Fibroblast of the aortic adventitia (primary cell): ENCODE results near the gene OGT. TPM values are rescaled to one million over a fixed set of nuclear protein-coding genes. Genes with fewer than 3 reads are reported as not detected.

Source experiments
- DNase-seq: peaks from one replicate; pipeline ENCODE4 v3.0.0-alpha.2; 2010; ENCODE audit warnings: low read depth
- H3K4me3 ChIP-seq: 2 replicates; pipeline ENCODE4 v1.5.1; 2011; ENCODE audit warnings: low read depth, mild to moderate bottlenecking, control low read depth, low read length, moderate library complexity
- CTCF ChIP-seq: IDR thresholded peaks from 2 replicates; pipeline ENCODE4 v1.5.1; 2011; ENCODE audit warnings: mild to moderate bottlenecking, low read length, control low read depth, inconsistent platforms; ENCODE audit not compliant: insufficient read depth
- total RNA-seq: library from RNA; depleted of rRNA; stranded (reverse); fragments of >200 nt; gene quantifications from 2 replicates; pipeline ENCODE4 v1.2.3, GENCODE V29; 2012; ENCODE audit warnings: low replicate concordance

Gene OGT
- total RNA-seq, 1 donor: 174 TPM

GRCh38 chrX:71532078-71532752 is 689 bp upstream of the OGT start:
- DNase-seq: peak; percentile 56
- H3K4me3 ChIP-seq: peak overlapping the region; percentile 51
- TF ChIP-seq CTCF: no peak

- H3K4me3 ChIP-seq: peak overlapping the region; percentile 91
- no peak for TF ChIP-seq CTCF
- peak; percentile 24 for DNase-seq
These were observed 579 bp downstream of the OGT start for GRCh38 chrX:71533516-71533850.

- peak; percentile 57 for DNase-seq
- H3K4me3 ChIP-seq: peak overlapping the region; percentile 91
- no peak for TF ChIP-seq CTCF
These were observed 1.1 kb downstream of the OGT start for GRCh38 chrX:71533851-71534561.

GRCh38 chrX:71534773-71535544 is 2.1 kb downstream of the OGT start:
- H3K4me3 ChIP-seq: peak overlapping the region; percentile 91
- no peak for DNase-seq
- no peak for TF ChIP-seq CTCF

- no peak for TF ChIP-seq CTCF
- peak overlapping the region; percentile 91 for H3K4me3 ChIP-seq
- DNase-seq: no peak
These were observed 3.4 kb downstream of the OGT start for GRCh38 chrX:71536285-71536684.

GRCh38 chrX:71537743-71538142 is 4.8 kb downstream of the OGT start:
- H3K4me3 ChIP-seq: no peak overlapping the region
- DNase-seq: no peak
- no peak for TF ChIP-seq CTCF
